Stimulated activated memory B cell treated with anti-CD40 and anti-IgM and Interleukin-4, amounts not matched to agents 10 μg/mL and 1 μg/mL and 100 μg/mL, for 72 hours (primary cell): ENCODE data around the gene EPYC.

Source experiments
- ATAC-seq: fragments of 150-1000 bp; cut with Tn5 transposase; 2 replicates; pipeline ENCODE4 v1.10.0; 2021
- H3K27ac Mint-ChIP-seq: one replicate; pipeline ENCODE4 v1.8.0; 2022; ENCODE audit warnings: mild to moderate bottlenecking, mixed read lengths
- H3K27me3 Mint-ChIP-seq: one replicate; pipeline ENCODE4 v1.8.0; 2022; ENCODE audit warnings: mixed read lengths
- H3K36me3 Mint-ChIP-seq: one replicate; pipeline ENCODE4 v1.8.0; 2022; ENCODE audit warnings: mixed read lengths
- H3K4me1 Mint-ChIP-seq: one replicate; pipeline ENCODE4 v1.8.0; 2022; ENCODE audit warnings: mixed read lengths
- H3K4me3 Mint-ChIP-seq: one replicate; pipeline ENCODE4 v1.8.0; 2022; ENCODE audit warnings: mild to moderate bottlenecking, moderate library complexity, mixed read lengths
- H3K9me3 Mint-ChIP-seq: one replicate; pipeline ENCODE4 v1.8.0; 2022; ENCODE audit warnings: mixed read lengths

EPYC gene

DNA sequence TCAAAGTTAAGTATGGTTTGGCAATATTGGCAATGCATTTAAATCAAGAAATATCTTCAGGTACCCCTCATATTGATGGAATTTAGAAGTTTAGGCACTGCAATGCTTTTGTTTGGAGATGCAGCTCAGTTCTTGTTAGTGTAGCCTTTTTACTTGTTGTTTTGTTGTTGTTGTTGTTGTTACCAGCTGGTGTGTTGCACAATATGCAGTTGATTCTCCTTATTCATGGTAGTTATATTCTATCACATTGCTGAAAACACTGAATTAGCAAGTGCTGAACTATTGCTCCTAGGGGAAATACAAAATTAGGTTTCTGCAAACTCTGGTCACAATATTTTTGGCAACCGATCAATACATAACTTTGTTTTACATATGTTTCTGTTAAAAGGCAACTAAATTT, 84.5 kb downstream of the EPYC start:
- H3K27ac Mint-ChIP-seq: no peak overlapping the region
- H3K4me3 Mint-ChIP-seq: no peak overlapping the region
- peaks cover 18% of the 10 kb centered on the region for H3K27me3 Mint-ChIP-seq
- H3K36me3 Mint-ChIP-seq: no peaks in the 10 kb centered on the region
- no peaks in the 10 kb centered on the region for H3K4me1 Mint-ChIP-seq
- no peaks in the 10 kb centered on the region for H3K9me3 Mint-ChIP-seq
- no peak for ATAC-seq

DNA sequence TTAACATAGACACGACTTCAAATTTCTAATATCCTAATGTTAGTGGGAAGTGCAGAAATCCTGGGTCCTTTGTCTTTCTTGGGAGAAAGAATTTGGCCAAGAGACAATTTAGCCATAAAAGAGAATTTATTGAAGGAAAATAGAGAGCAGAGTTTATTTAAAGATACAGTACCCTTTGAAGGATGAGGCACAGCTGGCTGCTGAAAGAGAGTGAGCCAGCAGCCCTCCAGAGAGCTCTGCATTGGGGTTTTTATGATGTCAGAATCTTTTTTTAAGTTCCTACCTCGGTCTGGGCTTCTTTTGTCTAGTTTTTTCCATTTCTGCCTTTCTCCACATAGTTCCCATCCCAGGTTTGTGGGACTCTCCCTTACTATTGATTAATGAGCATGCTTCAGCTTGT, 87.3 kb downstream of the EPYC start:
- Mint-ChIP-seq H3K36me3 (no peaks in the 10 kb centered on the region), H3K9me3 (peaks cover 3% of the 10 kb centered on the region), H3K4me1 (no peaks in the 10 kb centered on the region), H3K4me3 (no peak overlapping the region), H3K27ac (no peak overlapping the region), H3K27me3 (peaks cover 10% of the 10 kb centered on the region)
- ATAC-seq: no peak

DNA sequence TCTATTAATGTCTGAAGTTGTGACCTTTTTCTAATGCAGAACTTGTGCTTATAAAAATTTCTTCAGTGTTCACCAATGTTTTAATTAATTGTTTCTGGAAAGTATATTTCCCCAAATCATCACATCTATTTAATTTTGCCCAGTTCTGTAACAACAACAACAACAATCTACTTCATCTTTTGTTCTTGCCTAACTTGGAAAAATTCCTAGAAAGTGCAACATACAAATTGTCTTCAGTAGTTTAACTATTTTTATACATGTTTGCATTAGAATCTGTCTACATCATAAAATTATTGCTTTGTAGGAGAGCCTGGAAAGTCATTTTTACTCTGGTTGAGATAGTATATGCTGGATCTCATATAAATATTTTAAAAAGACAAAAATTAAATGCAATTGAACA, 88.3 kb downstream of the EPYC start:
- no peaks in the 10 kb centered on the region for H3K36me3 Mint-ChIP-seq
- no peak overlapping the region for H3K27ac Mint-ChIP-seq
- H3K4me1 Mint-ChIP-seq: no peaks in the 10 kb centered on the region
- H3K27me3 Mint-ChIP-seq: peaks cover 10% of the 10 kb centered on the region
- no peak overlapping the region for H3K4me3 Mint-ChIP-seq
- no peak for ATAC-seq
- H3K9me3 Mint-ChIP-seq: peaks cover 3% of the 10 kb centered on the region

DNA sequence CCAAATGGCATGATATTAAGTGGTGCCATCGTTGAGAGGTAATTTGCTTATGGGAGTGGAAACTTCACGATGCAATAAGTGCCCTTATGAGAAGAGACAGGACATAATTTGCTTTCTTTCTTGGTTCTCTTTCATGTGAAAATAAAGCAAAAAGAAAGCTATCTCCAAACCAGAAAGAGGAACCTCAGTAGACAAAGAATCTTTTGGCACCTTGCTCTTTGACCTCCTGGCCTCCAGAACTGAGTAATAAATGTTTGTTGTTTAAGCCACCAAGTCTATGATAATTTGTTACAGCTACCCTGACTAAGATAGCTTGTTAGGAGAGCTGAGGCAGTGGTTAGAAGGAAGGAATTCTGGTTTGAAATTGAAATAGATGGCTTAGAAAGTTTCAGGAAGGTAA, 89.4 kb downstream of the EPYC start:
- no peak for ATAC-seq
- Mint-ChIP-seq H3K4me3 (no peak overlapping the region), H3K9me3 (peaks cover 3% of the 10 kb centered on the region), H3K36me3 (no peaks in the 10 kb centered on the region), H3K27ac (no peak overlapping the region), H3K27me3 (peaks cover 10% of the 10 kb centered on the region), H3K4me1 (no peaks in the 10 kb centered on the region)
